Measurements from ENCODE around the gene ETNK1.
"Not testable (repeated sequence)": the region's sequence is repeated elsewhere in the genome, so short reads cannot be mapped to it uniquely, and the experiment has no call there.

ETNK1 gene

GRCh38 chr12:22684140-22685118, 59.5 kb downstream of the ETNK1 start:
- in situ Hi-C loops (cut with MboI; ENCODE audit: low sequenced_read_pairs): no loop called here

DNA sequence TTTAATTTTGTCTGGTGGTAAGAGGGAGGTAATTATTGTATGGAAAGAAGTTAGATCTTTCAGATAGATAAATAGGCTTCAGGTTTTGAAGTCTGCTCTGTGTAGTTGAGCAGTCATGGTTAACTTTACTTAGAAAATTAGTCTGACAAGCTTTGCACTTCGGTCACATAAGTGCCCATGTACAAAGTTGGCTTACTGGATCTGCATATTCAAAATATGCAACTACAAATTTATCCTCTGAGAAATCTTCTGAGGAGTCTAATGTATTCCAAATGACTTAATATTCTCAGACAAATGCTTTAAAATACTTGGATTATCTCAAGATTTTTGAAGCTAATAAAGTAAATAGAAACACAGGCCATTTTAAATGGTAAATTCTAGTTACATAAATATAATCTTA, 61.2 kb downstream of the ETNK1 start:
- in situ Hi-C loops (cut with MboI; ENCODE audit: low sequenced_read_pairs): no loop called here

DNA sequence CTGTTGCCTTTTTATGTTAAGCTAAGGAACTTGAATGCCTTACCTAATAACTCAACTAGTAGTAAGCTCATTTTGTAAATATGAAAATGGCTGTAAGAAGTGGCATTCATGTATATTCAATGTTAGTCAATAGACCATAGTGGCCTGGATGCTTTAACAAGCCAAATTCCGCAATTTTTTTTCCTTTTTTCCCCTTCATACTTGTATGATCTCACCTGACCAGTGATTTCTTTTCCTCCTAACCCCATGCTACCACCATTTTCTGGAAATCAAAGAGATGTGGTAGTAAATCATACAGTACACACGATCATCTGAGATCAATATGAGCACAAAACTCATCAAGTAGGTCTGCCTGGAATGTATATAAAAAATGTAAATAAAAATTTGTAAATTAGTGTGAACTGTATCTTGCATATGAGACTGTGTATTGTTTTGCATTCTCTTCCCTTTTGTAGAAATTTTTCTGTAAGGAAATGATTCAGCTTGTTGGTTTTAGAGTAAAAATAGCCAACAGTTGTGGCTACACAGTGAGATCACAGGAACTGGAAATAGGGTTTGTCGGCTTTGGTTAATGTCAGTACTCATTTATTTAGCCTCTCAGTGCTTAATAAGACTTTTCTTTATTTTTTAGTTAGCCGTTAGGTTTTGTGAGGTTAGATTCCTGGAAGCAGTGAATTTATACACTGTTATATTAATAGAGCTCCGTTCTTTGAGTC, 62.5 kb downstream of the ETNK1 start:
- in situ Hi-C loops (cut with MboI; ENCODE audit: low sequenced_read_pairs): no loop called here

- in situ Hi-C loops (cut with MboI; ENCODE audit: low sequenced_read_pairs): no loop called here
These were observed 64.9 kb downstream of the ETNK1 start for GRCh38 chr12:22689876-22690275.

- in situ Hi-C loops (cut with MboI; ENCODE audit: low sequenced_read_pairs): no loop called here
These were observed 66.3 kb downstream of the ETNK1 start for GRCh38 chr12:22691319-22691718.

- in situ Hi-C loops (cut with MboI; ENCODE audit: low sequenced_read_pairs): not testable (repeated sequence)
These were observed 67.5 kb downstream of the ETNK1 start for GRCh38 chr12:22692467-22692866.

- in situ Hi-C loops (cut with MboI; ENCODE audit: low sequenced_read_pairs): no loop called here
These were observed 68.1 kb downstream of the ETNK1 start for GRCh38 chr12:22692964-22693555.

DNA sequence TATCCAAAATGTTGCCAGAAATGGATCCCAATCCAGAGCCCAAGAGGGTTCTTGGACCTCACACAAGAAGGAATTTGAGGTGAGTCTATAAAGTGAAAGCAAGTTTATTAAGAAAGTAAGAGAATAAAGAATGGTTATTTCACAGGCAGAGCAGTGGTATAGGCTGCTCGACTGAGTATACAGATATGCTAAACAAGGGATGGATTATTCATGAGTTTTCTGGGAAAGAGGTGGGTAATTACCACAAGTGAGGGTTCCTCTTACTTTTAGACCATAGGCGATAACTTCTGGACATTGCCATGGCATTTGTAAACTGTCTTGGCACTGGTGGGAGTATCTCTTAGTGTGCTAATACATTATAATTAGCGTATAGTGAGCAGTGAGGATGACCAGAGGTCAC, 73.6 kb downstream of the ETNK1 start:
- in situ Hi-C loops (cut with MboI; ENCODE audit: low sequenced_read_pairs): no loop called here

DNA sequence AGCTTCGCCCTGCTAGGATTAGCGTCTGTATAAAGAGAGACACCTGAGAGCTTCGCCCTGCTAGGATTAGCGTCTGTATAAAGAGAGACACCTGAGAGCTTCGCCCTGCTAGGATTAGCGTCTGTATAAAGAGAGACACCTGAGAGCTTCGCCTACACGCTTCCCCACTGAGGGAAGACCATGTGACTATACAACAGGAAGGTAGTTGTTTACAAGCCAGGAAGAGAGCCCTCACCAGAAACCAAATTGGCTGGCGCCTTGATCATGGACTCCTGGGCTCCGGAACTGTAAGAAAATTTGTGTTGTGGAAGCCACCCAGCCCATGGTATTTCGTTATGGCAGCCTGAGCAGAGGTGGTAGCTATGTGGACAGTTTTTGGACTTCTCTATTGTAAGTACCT, 74.7 kb downstream of the ETNK1 start:
- in situ Hi-C loops (cut with MboI; ENCODE audit: low sequenced_read_pairs): loop anchor here (25.0 kb wide), 1 partner anchor 288 kb away; no protein-coding TSS in a partner anchor

DNA sequence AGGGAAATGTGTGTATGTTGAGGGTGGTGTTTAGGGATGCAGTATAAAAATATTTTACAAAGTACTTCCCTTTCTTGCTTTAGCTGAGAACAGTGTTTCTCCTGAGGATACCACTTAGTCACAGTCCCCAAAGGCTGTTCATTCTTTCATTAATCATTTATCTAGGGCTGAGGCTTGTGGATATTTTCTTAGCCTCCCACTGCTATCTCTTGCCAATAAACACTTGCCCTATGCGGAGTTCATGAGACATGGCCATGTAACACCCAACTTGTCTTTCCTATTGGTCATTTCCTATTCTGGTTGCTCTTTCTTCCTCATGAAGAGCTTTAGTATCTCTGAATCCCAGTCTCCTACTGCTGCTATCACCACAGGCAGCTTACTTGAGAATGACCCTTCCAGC, 75.1 kb downstream of the ETNK1 start:
- in situ Hi-C loops (cut with MboI; ENCODE audit: low sequenced_read_pairs): loop anchor here (25.0 kb wide), 1 partner anchor 287 kb away; no protein-coding TSS in a partner anchor

- in situ Hi-C loops (cut with MboI; ENCODE audit: low sequenced_read_pairs): loop anchor here (25.0 kb wide), 1 partner anchor 286 kb away; no protein-coding TSS in a partner anchor
These were observed 76.3 kb downstream of the ETNK1 start for GRCh38 chr12:22701216-22701809.

- in situ Hi-C loops (cut with MboI; ENCODE audit: low sequenced_read_pairs): loop anchor here (25.0 kb wide), 1 partner anchor 285 kb away; no protein-coding TSS in a partner anchor
These were observed 77.7 kb downstream of the ETNK1 start for GRCh38 chr12:22702690-22703089.

DNA sequence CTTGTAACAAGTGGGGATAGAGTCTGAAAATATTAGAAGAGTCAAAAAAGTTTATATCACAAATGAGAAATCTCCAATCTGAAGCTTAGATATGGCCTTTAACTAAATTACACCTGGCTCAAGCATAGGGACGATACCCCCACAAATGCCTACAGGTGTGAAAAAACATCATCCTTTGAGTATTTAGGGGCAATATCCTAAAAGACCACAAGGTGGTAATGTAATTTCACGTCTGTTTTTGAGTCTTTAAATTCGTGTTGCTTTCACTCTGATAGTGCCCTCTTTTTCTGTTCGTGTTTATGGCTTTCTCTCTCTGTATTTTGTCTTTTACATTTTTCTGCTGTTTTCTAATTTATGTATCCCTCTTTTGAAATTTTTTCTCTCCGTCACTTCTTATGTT, 84.3 kb downstream of the ETNK1 start:
- in situ Hi-C loops (cut with MboI; ENCODE audit: low sequenced_read_pairs): loop anchor here (25.0 kb wide), 1 partner anchor 278 kb away; no protein-coding TSS in a partner anchor

DNA sequence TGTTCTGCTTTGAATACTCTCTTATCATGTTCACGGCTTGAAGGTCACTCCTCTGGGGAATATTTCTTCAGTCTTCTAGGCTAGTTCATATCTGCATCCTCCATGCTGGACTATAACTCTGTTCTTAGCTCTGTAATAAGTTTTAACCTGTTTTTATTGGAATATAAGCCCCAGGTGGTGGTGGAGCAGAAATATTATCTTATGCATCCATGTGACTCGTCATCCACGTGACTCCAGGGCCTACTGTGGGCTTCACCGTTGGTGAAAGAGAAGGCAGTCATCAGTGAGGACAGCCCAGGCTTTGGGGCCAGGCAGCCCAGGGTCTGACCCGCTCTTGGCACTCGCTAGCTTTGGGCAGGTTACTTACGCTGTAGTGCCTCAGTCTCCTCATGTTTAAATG, 87.1 kb downstream of the ETNK1 start:
- in situ Hi-C loops (cut with MboI; ENCODE audit: low sequenced_read_pairs): loop anchor here (25.0 kb wide), 1 partner anchor 275 kb away; no protein-coding TSS in a partner anchor

DNA sequence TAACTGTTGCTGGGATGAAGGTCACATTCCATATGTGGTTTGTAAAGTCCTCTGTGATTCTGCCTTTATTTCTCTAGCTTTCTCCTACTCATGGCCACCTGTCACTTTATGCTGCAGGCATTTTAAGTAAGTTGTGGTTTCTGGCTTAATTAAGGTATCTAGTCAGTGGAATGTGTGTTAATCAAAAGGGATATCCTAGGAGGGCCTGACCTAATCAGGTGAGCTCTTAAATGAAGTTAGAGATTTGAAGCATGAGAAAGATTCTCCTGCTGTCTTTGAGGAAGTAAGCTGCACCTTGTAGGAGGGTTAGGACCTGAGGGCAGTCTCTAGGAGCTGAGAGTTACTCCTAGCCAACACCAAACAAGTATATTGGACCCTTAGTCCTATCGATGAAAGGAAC, 90.3 kb downstream of the ETNK1 start:
- in situ Hi-C loops (cut with MboI; ENCODE audit: low sequenced_read_pairs): loop anchor here (25.0 kb wide), 1 partner anchor 272 kb away; no protein-coding TSS in a partner anchor

GRCh38 chr12:22719745-22720144, 94.8 kb downstream of the ETNK1 start:
- in situ Hi-C loops (cut with MboI; ENCODE audit: low sequenced_read_pairs): loop anchor here (25.0 kb wide), 1 partner anchor 268 kb away; no protein-coding TSS in a partner anchor

- in situ Hi-C loops (cut with MboI; ENCODE audit: low sequenced_read_pairs): loop anchor here (25.0 kb wide), 1 partner anchor 265 kb away; no protein-coding TSS in a partner anchor
These were observed 97.1 kb downstream of the ETNK1 start for GRCh38 chr12:22722081-22722480.

GRCh38 chr12:22722779-22723178, 97.8 kb downstream of the ETNK1 start:
- in situ Hi-C loops (cut with MboI; ENCODE audit: low sequenced_read_pairs): loop anchor here (25.0 kb wide), 1 partner anchor 265 kb away; no protein-coding TSS in a partner anchor

DNA sequence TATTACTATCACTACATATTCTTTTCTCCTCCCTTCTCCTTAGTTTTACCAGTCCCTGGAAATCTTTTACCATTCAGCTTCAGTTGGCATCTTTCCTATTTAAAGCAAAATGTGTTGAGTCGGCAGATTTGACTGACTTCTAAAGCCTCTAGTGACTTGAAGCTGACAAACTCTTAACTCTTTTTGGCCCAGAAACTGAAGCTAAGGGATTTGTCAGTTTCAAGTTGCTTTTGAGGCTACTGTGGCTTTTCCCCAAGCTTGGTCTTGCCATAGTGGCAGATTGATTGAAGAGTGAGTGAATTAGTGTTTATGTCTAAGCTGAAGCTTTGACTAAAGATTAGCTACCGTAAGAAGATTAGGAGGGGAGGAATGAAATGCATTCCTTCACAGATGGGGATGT, 104.0 kb downstream of the ETNK1 start:
- in situ Hi-C loops (cut with MboI; ENCODE audit: low sequenced_read_pairs): no loop called here

- in situ Hi-C loops (cut with MboI; ENCODE audit: low sequenced_read_pairs): no loop called here
These were observed 104.5 kb downstream of the ETNK1 start for GRCh38 chr12:22729431-22729956.

All from HL-60/S4 (cell line).